GM12878 (cell line): Measurements from ENCODE around the gene GP5. TPM values are rescaled to one million over a fixed set of nuclear protein-coding genes. Genes with fewer than 3 reads are reported as not detected.
A peak's percentile ranks its signal among the peaks of the same experiment; 100 is the strongest.

Experiments used
- ATAC-seq: fragments of 200-7000 bp; cut with Tn5 transposase; 3 replicates; pipeline ENCODE4 v1.9.1; 2020; ENCODE audit warnings: mild to moderate bottlenecking, moderate library complexity
- BruUV-seq: library from RNA; stranded (reverse); fragments of 400-500 nt; replicated peaks from 2 replicates; lab custom pipeline; 2021; lab: Mats Ljungman, UMichigan
- CTCF ChIA-PET: fragments of 300-600 bp; sonication (Branson Sonifier 250); formaldehyde crosslinking; extraction: SDS; loops from one replicate; lab custom pipeline; 2021; ENCODE audit warnings: inconsistent platforms; lab: Yijun Ruan, JAX
- POLR2A ChIA-PET: fragments of 350-600 bp; formaldehyde crosslinking; extraction: SDS; loops from one replicate; lab custom pipeline; 2021; ENCODE audit warnings: inconsistent platforms; lab: Charles Lee
- RAD21 ChIA-PET: fragments of 300-600 bp; sonication (Branson Sonifier 250); formaldehyde crosslinking; loops from one replicate; lab custom pipeline; 2023; ENCODE audit warnings: antibody characterized with exemption; ENCODE audit not compliant: unreplicated experiment; lab: Charles Lee
- SMC1A ChIA-PET: fragments of 300-600 bp; sonication (Branson Sonifier 250); formaldehyde crosslinking; loops from one replicate; lab custom pipeline; 2023; ENCODE audit not compliant: unreplicated experiment, uncharacterized antibody; lab: Charles Lee
- DNase-seq: peaks from one replicate; pipeline ENCODE4 v3.0.0-alpha.2; 2011; ENCODE audit warnings: low read depth, low spot score
- FAIRE-seq: peaks from 3 replicates; lab custom pipeline; 2011; peaks lifted over from hg19 to GRCh38; lab: Jason Lieb, UNC
- H2AFZ ChIP-seq: 2 replicates; pipeline ENCODE4 v1.6.0; 2011; ENCODE audit warnings: low read depth, low read length, control low read depth; ENCODE audit not compliant: control insufficient read depth
- H3K27ac ChIP-seq: 2 replicates; pipeline ENCODE4 v1.5.1; 2011; ENCODE audit warnings: control low read depth; ENCODE audit not compliant: control insufficient read depth, insufficient read depth
- H3K27me3 ChIP-seq, 2 experiments: replicated peaks in 1 of 2; 2 replicates each; pipeline versions ENCODE4 v1.6.0 to v1.6.1; 2011; ENCODE audit warnings: low read length in 1 of 2; ENCODE audit not compliant: control insufficient read depth in 2 of 2, insufficient read depth in 2 of 2
- H3K36me3 ChIP-seq, 2 experiments: 2 replicates each; pipeline ENCODE4 v1.5.1; 2011; ENCODE audit warnings: low read length in 1 of 2; ENCODE audit not compliant: control insufficient read depth in 2 of 2, insufficient read depth in 2 of 2
- H3K4me1 ChIP-seq: 2 replicates; pipeline ENCODE4 v1.6.1; 2011; ENCODE audit warnings: mild to moderate bottlenecking, low read length, moderate library complexity, mixed read lengths; ENCODE audit not compliant: control insufficient read depth, insufficient read depth
- H3K4me2 ChIP-seq: 2 replicates; pipeline ENCODE4 v1.6.0; 2011; ENCODE audit warnings: control low read depth; ENCODE audit not compliant: control insufficient read depth, insufficient read depth
- H3K4me3 ChIP-seq: fragments of 200-600 bp; sonication (generic); 2 replicates; pipeline ENCODE4 v1.5.1; 2016
- H3K79me2 ChIP-seq: 2 replicates; pipeline ENCODE4 v1.6.0; 2011; ENCODE audit warnings: low read length; ENCODE audit not compliant: control insufficient read depth, insufficient read depth
- H3K9ac ChIP-seq: 2 replicates; pipeline ENCODE4 v1.8.0; 2011; ENCODE audit warnings: low read length, control low read depth, mixed read lengths; ENCODE audit not compliant: control insufficient read depth, insufficient read depth
- H3K9me3 ChIP-seq: replicated peaks from 3 replicates; pipeline ENCODE4 v1.5.1; 2011; ENCODE audit warnings: mild to moderate bottlenecking, low read length; ENCODE audit not compliant: control insufficient read depth, insufficient read depth
- H4K20me1 ChIP-seq: 2 replicates; pipeline ENCODE4 v1.6.0; 2011; ENCODE audit not compliant: control insufficient read depth, insufficient read depth
- ASH2L ChIP-seq: fragments of 300-600, 200-600 bp; sonication (generic); IDR thresholded peaks from 2 replicates; pipeline ENCODE4 v1.6.1; 2017; ENCODE audit warnings: low read depth, mild to moderate bottlenecking, borderline replicate concordance
- CTCF ChIP-seq, 3 experiments: IDR thresholded peaks in 2 of 3; conservative IDR thresholded peaks in 1 of 3; 2 replicates each; pipeline ENCODE4 v1.5.1; 2011; ENCODE audit warnings: low read depth in 3 of 3, low read length in 3 of 3, mild to moderate bottlenecking in 3 of 3, control low read depth in 2 of 3, moderate library complexity in 2 of 3, inconsistent platforms in 1 of 3, mixed read lengths in 1 of 3; ENCODE audit not compliant: control insufficient read depth in 2 of 3, insufficient read depth in 1 of 3; ENCODE audit errors: extremely low read depth in 1 of 3
- HDGF ChIP-seq: fragments of 450-650 bp; IDR thresholded peaks from 2 replicates; pipeline ENCODE4 v1.6.1; 2016; ENCODE audit warnings: antibody characterized with exemption
- PML ChIP-seq: IDR thresholded peaks from 2 replicates; pipeline ENCODE4 v1.6.1; 2012; ENCODE audit warnings: low read length, inconsistent platforms
- POLR2AphosphoS2 ChIP-seq: IDR thresholded peaks from 2 replicates; pipeline ENCODE4 v1.6.1; 2011; ENCODE audit warnings: low read depth, mild to moderate bottlenecking, low read length, improper control_type of control experiment, moderate library complexity
- SMAD1 ChIP-seq: fragments of 450-650 bp; IDR thresholded peaks from 2 replicates; pipeline ENCODE4 v1.6.1; 2018; ENCODE audit warnings: mild to moderate bottlenecking, low read depth; ENCODE audit not compliant: partially characterized antibody
- SUZ12 ChIP-seq: fragments of 200-600 bp; sonication (generic); IDR thresholded peaks from one replicate; pipeline ENCODE4 v1.6.1; 2018; ENCODE audit warnings: antibody characterized with exemption, mild to moderate bottlenecking; ENCODE audit not compliant: unreplicated experiment
- ZNF384 ChIP-seq: IDR thresholded peaks from 2 replicates; pipeline ENCODE4 v1.6.1; 2012; ENCODE audit warnings: low read depth, mild to moderate bottlenecking, low read length, improper control_type of control experiment, borderline replicate concordance
- WGBS: methylation state at CpG from one replicate; pipeline ENCODE4 v1.1.6; 2016; ENCODE audit warnings: low lambda C conversion rate; ENCODE audit not compliant: insufficient replicate concordance, insufficient coverage; ENCODE audit errors: missing lambda C conversion rate; 5-methylcytosine and 5-hydroxymethylcytosine counted together
- in situ Hi-C: fragments of 300-500 bp; cut with MboI; formaldehyde crosslinking; loops from 9 replicates; pipeline ENCODE4 v1.14.3; 2018; ENCODE audit warnings: mixed read lengths
- intact Hi-C: fragments of 100-400 bp; cut with micrococcal nuclease; formaldehyde crosslinking; loops from one replicate; pipeline ENCODE4 v1.14.2; 2022; ENCODE audit not compliant: unreplicated experiment
- polyA plus RNA-seq, 11 experiments: library from polyadenylated mRNA; depleted of rRNA in 4 of 11; unstranded in 6 of 11; stranded (reverse) in 5 of 11; fragments of >200 nt; fragmentation: Nextera tagmentation in 4 of 11; fragmentation: Illumina TruSeq in 1 of 11; extraction: Ambion mirVana in 4 of 11; extraction: Trizol in 1 of 11; gene quantifications; 1 replicate in 1 of 11; 2 replicates in 10 of 11; pipeline versions ENCODE4 v1.2.1 to v1.2.3, GENCODE V29; 2011 to 2016; ENCODE audit warnings: inconsistent platforms in 2 of 11, missing spikeins in 2 of 11, low read depth in 1 of 11
- total RNA-seq, 4 experiments: library from RNA; depleted of rRNA in 3 of 4; stranded (reverse); fragments of >200 nt in 3 of 4; fragmentation: Illumina TruSeq in 1 of 4; extraction: Trizol in 1 of 4; gene quantifications; 2 replicates each; pipeline versions ENCODE4 v1.2.1 to v1.2.3, GENCODE V29; 2013 to 2021
- TF ChIP-seq, protein P1 (sequence below): fragments of 450-650 bp; IDR thresholded peaks from 2 replicates; pipeline ENCODE4 v1.6.1; 2017; ENCODE audit warnings: mild to moderate bottlenecking, low read depth, inconsistent platforms; ENCODE audit not compliant: poor library complexity, severe bottlenecking

GP5 gene
- total and polyA plus RNA-seq, 10 of the 15 experiments (the other 5 are each of a cell fraction or from before 2014, with no cell fraction given): not detected

- TF ChIP-seq CTCF (IDR thresholded peaks at IDR 0.05 in 2 of 3, conservative IDR thresholded peaks at IDR 0.05 in 1 of 3; ENCODE audit: control insufficient read depth in 2 of 3, extremely low read depth in 1 of 3, insufficient read depth in 1 of 3, low read depth in 3 of 3, low read length in 3 of 3) (peak; percentile 55 to 65 (median 63)), HDGF (no peak), SMAD1 (no peak), ZNF384 (peak; percentile 54; the same call in 1 of the 2 replicates)
- TF ChIP-seq, protein P1, sequence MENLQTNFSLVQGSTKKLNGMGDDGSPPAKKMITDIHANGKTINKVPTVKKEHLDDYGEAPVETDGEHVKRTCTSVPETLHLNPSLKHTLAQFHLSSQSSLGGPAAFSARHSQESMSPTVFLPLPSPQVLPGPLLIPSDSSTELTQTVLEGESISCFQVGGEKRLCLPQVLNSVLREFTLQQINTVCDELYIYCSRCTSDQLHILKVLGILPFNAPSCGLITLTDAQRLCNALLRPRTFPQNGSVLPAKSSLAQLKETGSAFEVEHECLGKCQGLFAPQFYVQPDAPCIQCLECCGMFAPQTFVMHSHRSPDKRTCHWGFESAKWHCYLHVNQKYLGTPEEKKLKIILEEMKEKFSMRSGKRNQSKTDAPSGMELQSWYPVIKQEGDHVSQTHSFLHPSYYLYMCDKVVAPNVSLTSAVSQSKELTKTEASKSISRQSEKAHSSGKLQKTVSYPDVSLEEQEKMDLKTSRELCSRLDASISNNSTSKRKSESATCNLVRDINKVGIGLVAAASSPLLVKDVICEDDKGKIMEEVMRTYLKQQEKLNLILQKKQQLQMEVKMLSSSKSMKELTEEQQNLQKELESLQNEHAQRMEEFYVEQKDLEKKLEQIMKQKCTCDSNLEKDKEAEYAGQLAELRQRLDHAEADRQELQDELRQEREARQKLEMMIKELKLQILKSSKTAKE: peak; percentile 15
These were observed 5.5 kb upstream of the GP5 start (continued) for GRCh38 chr3:194404365-194405140.

DNA sequence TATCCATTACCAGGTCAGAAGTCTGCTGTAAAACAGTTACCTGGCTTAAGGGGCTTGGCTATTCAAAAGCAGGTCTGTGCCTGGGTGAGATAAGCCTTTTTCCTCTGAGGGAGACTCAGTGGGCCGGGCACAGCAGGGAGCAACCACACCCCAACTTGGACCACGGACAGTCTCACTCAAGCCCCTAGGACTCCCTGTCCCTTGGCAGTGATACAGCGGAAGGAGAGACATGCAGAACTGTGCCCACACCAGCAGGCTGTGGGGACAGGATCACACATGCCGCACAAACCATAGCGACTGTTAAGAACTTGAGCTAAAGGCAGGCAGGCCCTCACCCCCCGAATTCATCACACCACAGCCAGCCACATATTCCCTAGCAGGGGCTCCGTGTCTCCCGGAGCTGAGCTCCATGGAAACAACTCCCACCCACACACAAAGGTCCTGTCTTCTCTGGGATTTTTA is 2.8 kb upstream of the GP5 start:
- Histone ChIP-seq H3K36me3 (peaks cover 0 to 6% of the 10 kb centered on the region in 2 experiments; a peak in 1 of 4 replicates), H3K27me3 (peaks cover 5 to 10% of the 10 kb centered on the region in 2 experiments; a peak in 3 of 4 replicates), H3K4me3 (no peak overlapping the region), H3K4me1 (peaks cover 7% of the 10 kb centered on the region), H4K20me1 (no peaks in the 10 kb centered on the region; the same call in 1 of the 2 replicates), H2AFZ (no peak overlapping the region), H3K9me3 (no peaks in the 10 kb centered on the region), H3K27ac (no peak overlapping the region), H3K4me2 (no peak overlapping the region), H3K9ac (no peak overlapping the region), H3K79me2 (no peaks in the 10 kb centered on the region)
- ChIA-PET SMC1A (interaction anchor here (1.0 kb wide), 2 partner anchors 46 to 57 kb away, joined by 3 read pairs; no protein-coding TSS in a partner anchor), POLR2A (no interaction called here), CTCF (interaction anchor here (1.3 to 3.3 kb wide), 3 partner anchors 9 to 68 kb away, joined by 3 to 20 read pairs (median 7); no protein-coding TSS in a partner anchor), RAD21 (no interaction called here)
- FAIRE-seq (no peak), ATAC-seq (no peak), DNase-seq (no peak)
- TF ChIP-seq ASH2L: no peak
- 0 out of 2 replicates have a peak, but pooled peaks have one; percentile 26 for TF ChIP-seq POLR2AphosphoS2
- no peak for TF ChIP-seq SUZ12
- 0 out of 2 replicates have a peak, but pooled peaks have one; percentile 52 for TF ChIP-seq PML
- intact Hi-C loops: no loop called here
- in situ Hi-C loops: no loop called here
- WGBS: 99% methylated on average over 8 of the region's 8 CpGs
- no TSS peak for BruUV-seq
